HK-2 (cell line): Measurements from ENCODE around the gene EDNRA.

Experiments
- DNase-seq: peaks from one replicate; pipeline ENCODE4 v3.0.0-alpha.2; 2018; ENCODE audit not compliant: unreplicated experiment

EDNRA gene

DNA sequence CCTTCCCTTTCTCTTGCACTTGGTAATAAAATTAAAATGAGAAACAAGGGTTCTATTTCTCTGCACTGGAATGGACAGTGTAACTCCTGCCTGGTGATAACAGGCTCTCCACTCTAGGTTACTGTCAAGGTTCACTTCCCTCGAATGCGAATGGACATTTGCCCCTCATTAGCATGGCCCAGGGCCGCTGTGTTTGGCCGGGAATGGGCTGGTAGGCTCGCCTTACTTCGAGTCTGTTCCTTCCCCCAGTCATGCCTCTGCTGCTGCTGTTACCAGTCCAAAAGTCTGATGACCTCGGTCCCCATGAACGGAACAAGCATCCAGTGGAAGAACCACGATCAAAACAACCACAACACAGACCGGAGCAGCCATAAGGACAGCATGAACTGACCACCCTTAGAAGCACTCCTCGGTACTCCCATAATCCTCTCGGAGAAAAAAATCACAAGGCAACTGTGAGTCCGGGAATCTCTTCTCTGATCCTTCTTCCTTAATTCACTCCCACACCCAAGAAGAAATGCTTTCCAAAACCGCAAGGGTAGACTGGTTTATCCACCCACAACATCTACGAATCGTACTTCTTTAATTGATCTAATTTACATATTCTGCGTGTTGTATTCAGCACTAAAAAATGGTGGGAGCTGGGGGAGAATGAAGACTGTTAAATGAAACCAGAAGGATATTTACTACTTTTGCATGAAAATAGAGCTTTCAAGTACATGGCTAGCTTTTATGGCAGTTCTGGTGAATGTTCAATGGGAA, 61.5 kb downstream of the EDNRA start:
- DNase-seq = no peak

DNA sequence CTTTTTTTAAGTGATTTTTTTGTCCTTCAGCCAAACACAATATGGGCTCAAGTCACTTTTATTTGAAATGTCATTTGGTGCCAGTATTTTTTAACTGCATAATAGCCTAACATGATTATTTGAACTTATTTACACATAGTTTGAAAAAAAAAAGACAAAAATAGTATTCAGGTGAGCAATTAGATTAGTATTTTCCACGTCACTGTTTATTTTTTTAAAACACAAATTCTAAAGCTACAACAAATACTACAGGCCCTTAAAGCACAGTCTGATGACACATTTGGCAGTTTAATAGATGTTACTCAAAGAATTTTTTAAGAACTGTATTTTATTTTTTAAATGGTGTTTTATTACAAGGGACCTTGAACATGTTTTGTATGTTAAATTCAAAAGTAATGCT, 62.1 kb downstream of the EDNRA start:
- no peak for DNase-seq

DNA sequence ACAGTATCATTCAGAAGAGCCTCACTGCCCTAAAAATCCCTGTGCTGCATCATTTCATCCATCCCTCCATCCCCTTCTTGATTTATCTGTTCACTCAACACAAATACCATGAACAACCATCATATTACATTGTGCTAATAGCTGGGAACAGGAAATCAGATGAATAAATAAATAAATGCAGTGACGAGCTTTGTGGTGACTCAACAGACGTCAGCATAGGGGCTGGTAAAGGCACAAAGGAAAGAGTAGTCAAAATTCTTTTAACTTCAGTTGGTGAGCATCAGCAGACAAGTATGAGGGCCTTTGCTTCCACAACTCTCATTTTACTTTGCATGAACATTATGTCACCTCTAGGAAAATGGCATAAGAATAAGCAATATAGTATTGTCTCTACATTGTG, 65.5 kb downstream of the EDNRA start:
- no peak for DNase-seq

DNA sequence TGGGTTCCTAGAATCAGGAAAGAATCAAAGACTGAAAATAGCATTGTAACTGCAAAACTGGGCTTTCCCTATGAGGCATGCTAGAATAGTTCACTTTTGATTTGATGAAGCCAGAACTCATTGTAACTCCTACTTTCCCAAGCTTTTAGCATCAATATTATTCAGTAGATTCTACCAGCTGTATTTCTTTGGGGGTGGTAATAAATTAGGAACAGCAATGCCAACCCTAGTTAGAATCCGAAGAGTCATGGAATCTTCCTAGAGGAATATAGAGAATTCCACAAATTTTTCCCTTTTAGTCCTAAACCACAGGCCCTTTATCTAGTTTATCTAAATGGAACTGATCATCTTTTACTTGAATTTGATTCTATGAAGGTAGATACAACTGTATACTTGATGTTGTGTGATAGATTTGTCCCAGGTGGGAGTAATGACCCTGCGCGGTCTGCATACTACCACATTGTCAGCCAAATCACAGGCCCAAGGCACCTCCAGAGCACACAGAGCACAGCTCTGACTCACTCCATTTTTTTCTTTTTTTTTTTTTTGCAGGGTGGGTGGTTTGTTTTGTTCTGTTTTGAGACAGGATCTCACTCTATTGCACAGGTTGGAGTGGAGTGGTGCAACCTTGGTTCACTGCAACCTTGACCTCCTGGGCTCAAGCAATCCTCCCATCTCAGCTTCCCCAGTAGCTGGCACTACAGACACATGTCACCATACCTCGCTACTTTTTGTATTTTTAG, 66.6 kb downstream of the EDNRA start:
- no peak for DNase-seq

DNA sequence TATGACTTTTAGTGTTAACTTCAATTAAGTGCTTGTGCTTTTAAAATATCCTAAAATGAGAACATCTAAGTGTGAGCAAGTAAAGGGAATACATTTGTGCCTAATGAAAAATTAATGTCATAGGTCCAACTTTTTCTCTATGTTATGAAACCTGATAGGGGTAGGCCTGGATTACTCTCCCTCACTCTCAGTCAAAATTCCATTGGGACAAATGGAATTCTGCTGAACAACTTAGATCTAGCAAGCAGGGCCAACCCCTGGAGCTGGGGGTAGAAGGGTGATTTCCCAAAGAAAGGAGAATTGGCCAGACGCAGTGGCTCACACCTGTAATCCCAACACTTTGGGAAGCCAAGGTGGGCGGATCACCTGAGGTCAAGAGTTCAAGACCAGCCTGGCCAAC, 67.4 kb downstream of the EDNRA start:
- no peak for DNase-seq

DNA sequence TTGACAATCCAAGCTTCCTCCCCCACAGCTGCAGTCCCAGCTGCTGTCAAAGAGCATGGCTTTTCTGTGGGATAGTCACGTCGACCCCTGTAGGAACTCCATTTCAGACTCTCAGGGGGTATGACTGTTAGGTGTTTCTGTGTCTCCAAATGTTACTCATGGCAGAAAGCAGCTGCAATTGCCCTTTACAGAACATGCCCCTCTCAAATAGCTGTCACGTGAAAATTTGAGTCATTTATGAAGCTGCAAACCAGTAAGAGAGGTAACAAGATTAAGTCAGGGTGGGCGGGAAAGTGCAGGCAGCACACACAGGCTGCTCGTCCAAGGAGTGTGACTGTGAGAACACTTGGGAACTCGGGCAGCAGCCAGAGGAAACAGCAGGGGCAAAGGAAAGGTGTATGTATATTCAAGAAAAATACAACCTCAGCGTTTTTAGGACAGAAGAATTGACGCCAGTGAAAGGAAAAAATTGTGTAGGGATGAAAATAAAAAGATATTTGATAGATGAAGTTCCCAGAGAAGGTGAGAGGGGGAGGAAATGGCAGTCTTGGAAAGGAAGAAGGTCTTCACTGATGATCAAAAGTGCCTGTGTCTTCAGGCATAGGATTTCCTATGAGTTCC, 69.8 kb downstream of the EDNRA start:
- no peak for DNase-seq

DNA sequence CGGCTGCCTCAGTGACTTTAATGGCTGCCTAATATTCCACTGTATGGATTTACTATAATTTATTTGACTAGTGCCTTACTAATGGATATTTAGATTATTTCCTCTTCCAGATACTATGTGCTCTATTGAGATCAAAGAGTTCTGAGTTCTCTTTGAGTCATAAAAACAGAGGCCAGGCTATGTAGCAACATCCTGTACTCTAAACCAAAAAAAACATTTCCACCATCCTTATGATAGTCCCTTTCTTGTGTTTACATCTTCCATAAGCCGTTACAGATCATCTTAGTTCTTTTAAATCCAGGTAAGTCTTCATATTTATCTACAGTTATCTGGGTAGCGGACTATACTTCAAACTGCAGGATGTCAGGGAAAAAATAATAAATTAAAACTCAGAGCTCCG, 79.7 kb downstream of the EDNRA start:
- DNase-seq = no peak

DNA sequence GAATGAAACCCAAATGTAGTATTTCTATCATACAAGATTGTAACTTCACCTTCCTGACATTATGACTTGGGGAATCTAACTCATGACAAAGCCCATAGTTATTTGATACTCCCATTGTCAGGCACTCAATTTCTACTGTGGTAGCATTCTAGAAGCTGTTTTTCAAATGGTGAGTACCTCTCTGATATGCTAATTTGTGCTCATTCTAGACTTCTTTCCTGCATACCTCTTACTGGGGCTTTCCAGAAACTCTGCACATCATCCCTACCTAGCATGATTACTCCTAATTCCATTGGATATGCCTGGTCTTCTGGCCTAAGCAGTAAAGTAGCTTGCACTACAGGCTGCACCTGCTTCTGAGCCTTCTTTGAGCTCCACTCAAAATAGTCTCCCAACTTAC, 85.9 kb downstream of the EDNRA start:
- DNase-seq = no peak

DNA sequence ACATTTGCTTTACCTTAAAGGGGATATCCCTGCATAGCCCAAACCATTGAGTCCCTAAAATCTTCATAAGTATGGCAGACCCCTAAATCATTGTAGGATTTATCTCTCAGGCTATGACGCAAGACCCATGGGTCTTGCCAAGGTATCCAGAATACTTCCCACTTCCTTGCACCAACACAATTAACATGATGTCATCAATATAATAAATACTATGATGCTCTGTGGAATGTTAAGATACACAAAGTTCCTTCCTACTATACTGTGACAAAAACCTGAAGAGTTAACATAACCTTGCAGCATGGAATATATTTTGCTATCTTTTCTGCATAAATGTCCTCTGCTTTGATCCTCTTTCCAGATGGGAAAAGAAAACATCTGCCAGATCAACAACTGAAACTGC, 86.4 kb downstream of the EDNRA start:
- DNase-seq = no peak

DNA sequence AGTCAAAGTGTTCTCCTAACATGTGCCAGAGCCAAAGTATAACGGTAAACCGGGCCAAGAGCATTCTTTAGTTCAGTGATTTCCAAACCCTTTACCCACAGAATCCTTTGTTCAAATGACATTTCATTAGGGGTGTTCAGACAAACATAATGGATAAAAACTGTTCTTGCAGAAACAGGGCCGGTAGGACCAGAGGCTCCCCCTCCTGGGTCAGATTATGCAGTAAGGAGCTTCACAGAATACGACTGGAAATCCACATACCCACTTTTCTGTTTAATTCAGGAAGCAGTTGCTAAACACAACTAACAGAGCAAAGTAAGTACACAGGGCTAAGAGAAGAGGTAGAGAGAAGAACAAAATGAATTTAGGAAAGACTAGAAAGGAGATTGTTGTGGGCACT, 89.7 kb downstream of the EDNRA start:
- no peak for DNase-seq

DNA sequence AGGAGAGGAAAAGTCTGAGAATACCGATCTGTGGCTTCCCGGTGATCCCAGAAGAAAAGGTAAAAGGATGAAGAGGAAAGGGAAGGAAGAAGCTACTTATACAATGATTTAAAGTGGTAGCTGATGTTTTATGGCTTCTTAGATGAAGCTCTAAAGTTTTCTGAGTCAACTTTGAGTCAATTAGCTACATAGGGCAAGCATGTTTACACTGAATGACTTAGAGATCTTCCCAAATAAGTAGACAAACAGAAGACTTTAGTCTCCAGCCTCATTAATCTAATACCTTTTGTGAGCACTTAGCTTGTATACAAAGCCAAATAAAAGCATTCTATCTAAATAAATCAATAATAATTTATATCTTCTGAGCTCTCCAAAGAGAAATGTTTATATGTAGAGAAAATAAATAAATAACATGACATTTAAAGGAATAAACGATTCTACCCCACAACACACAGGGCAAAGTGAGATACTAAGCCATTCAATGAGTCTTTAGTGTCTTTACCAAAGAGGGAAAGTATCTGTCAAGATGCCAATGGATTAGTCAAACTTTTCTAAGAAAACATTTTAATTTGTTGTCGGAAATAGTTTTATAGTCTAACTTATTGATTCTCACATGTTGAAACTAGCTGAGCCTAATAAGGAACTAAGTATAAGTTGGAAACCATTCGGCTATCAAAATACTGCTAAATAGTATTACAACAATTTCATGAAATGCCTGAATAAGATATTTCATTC, 90.3 kb downstream of the EDNRA start:
- DNase-seq = no peak

DNA sequence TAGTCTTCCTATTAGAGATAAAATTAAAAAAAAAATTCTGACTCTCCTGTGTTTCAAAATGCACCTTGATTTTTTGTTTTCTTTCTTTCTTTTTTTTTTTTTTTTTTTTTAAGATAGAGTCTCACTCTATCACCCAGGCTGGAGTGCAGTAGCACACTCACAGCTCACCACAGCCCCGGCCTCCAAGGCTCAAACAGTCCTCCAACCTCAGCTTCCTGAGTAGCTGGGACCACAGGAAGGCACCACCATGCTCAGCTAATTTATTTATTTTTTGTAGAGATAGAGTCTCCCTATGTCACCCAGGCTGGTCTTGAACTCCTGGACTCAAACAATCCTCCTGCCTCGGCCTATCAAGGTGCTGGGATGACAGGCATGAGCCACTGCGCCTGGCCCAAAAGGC, 95.2 kb downstream of the EDNRA start:
- DNase-seq = no peak

DNA sequence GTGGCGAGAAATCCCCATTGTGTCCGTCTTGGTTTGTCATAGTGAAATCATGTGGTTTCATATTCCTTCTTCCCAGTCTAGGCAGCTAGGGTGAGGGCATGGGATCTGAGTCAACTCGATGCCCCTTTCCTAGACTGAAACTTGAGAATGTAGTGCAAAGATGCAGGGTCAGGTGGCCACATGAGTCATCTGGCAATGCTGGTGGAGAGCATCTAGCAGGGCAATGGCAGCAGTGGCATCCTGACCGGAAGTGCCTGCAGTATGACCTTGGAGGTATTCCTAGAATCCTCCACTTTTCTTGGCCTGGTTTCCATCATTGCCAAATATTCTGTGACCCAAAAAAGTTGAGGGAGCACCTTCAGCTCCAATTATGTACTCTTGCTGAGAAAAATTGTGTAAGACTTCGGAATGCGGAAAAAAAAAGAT, 97.2 kb downstream of the EDNRA start:
- peak; percentile 81 for DNase-seq

DNA sequence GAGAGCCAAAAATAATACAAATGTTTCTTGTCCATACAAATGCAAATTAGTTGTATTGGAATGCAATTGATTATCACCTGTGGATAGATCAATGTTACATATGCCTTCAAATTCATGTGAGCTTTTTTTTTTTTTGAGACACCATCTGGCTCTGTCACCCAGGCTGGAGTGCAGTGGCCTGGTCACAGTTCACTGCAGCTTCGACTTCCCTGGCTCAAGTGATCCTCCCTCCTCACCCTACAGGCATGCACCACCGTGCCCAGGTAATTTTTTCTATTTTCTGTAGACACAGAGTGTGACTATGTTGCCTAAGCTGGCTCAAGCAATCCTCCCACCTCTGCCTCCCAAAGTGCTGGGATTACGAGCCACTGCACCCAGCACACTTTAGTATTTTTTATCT, 97.7 kb downstream of the EDNRA start:
- DNase-seq = no peak

DNA sequence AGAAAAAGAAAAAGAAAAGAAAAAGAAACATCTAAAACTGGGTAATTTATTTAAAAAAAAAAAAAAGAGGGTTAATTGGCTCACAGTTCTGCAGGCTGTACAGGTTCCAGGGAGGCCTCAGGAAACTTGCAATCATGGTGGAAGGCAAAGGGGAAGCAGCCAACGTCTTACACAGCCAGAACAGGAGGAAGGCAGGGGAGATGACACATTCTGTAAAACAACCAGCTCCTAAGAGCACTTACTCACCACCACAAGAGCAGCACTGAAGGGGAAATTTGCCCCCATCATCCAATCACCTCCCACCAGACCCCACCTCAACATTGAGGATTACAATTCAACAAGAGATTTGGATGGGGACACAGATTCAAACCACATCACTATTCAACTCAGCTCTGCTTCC, 99.5 kb downstream of the EDNRA start:
- no peak for DNase-seq

DNA sequence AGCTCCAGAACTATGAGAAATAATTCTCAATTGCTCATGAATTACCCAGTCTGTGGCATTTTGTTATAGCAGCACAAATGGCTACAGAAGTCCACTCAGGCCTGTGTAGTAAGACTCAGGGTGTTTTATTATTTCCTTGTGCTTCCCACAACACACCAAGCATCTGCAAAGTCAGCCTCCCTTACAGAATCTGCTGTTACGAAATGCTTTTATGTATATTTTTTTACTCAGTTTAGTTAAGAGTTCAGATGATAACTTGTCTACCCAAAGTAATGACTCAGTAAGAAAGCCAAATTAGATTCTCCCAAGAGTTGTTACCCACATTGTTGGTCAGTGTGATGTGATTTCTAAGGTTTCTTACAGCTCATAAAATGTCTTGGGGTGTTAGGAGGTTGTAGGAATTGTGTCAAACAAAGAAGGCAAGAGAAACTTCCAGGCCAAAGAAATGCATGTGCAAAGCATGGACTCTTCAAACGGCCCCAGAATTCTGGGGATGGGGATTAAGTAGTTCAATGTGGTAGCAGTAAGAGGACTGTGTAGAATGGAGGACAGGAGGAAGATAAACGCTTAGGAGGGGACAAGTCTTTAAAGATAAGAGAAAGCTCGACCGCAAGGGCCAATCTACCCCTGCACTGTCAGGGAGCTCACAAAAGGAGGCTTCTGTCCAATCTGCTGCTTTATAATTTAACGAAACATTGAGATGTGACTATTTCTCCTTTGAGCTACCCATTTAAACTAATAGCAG, 100.9 kb downstream of the EDNRA start:
- DNase-seq = no peak

DNA sequence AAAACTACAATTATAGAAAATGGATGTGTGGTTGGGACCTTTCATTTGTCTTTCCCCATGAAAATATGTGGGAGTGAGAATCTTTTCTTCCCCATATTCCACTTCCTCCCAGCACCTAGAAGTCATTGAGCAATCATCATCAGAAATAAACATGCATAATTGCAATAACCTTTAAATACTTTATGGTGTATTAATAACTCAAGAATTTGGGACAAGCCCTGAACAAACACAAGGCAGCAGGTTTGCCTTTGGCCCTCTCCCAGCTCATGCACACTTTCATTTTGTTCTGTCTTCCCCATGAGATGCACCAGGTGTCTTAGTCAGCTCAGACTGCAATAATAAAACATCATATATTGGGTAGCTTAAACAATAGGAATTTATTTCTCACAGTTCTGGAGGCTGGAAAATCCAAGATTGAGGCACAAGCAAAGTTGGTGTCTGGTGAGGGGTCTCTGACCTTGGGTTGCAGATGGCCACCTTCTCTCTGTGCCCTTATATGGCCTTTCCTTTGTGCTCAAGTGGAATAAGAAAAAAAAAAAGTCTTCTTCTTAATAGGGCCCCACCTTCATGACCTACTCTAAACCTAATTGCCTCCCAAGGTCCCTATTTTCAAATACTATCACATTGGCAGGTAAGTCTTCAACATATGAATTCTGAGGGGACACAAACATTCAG, 101.6 kb downstream of the EDNRA start:
- DNase-seq = no peak

DNA sequence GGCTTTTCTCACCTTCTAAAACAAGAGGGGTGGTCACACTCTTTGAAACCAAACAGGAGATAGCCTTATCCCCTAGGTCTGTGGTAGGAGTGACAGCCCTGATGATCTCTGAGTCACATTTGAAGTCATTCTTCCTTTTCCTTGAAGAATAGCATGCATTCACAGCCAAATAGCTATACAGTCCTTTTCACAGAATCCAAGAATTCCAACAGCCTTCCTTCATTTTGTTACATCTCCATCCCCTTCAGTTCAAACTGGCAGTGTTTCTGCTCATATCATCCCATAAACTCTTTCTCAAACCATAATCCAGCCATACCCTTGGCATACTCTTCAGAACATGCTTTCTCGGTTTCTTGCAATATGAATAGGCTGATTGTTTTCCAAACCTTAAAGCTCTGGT, 103.0 kb downstream of the EDNRA start:
- DNase-seq = no peak

DNA sequence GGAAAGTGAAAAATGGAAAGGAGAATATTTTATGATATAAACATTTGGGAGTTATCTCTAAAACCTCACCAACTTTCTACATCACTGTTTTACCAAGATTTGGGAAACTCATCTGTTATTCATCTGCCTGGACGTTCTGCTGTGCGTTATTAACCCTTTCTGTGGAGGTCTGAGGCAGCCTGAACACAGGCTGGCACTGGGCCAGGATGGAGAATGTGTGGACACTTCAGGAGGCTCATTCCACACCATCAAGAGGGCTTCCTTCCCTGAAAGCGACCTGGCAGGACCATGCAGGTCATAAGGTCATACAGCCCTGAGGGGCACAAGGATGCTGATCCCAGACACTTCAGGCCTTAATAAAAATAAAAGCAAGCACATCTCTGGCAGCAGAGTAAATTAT, 105.1 kb downstream of the EDNRA start:
- no peak for DNase-seq

DNA sequence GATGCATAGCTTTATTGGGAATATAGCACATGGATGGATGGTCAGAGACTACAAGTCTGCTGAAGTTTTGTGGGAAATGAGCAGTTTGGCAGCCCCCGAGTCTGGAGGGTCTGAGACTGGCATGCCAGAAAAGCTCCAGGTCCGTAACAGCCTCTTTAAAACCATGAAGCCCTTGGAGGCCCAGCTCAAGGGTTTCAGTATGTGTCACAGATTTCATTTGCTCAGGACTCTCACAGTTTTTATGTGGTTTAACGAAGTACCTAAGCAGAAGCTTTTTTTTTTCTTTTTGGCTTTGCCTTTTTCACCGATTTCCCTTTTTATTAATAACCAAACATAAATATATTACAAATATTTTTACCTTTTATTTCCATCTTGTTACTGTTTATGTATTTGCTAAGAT, 105.7 kb downstream of the EDNRA start:
- no peak for DNase-seq

DNA sequence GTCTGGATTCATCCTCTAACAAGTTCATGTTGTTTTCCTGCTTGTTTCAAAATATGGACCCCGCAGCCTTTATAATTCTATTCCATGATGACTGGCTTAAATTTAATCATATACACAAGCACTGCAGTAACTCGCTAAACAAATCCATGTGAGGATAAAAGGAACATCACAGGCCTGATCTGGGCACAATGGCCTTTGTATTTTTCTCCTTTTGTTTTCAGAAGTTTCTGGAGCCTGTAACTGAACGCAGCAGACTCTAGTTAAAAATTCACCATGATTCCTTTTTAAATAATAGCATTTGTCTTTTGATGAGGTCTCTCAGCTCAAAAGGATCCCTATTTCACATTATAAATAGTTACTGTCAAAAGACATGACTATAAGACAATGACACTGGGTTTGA, 106.1 kb downstream of the EDNRA start:
- DNase-seq = no peak
